Stimulated activated effector memory CD8-positive, alpha-beta T cell treated with anti-CD3 and anti-CD28 coated beads, Interleukin-12 subunit alpha, Interleukin-12 subunit beta, amount 100 ng/mL, for 72 hours (primary cell): ENCODE results near the gene CLEC4M.
"Not testable (repeated sequence)": the region's sequence is repeated elsewhere in the genome, so short reads cannot be mapped to it uniquely, and the experiment has no call there.

Experiments
- ATAC-seq: fragments of 150-1000 bp; cut with Tn5 transposase; 2 replicates; pipeline ENCODE4 v1.10.0; 2021
- DNase-seq, 2 donors: peaks; one replicate each; pipeline ENCODE4 v3.0.0; 2021 to 2022; ENCODE audit warnings: low spot score in 2 of 2
- H3K27ac Mint-ChIP-seq: one replicate; pipeline ENCODE4 v1.8.0; 2022; ENCODE audit warnings: mild to moderate bottlenecking, mixed read lengths
- H3K36me3 Mint-ChIP-seq: one replicate; pipeline ENCODE4 v1.8.0; 2022; ENCODE audit warnings: mild to moderate bottlenecking, mixed read lengths
- H3K4me1 Mint-ChIP-seq: one replicate; pipeline ENCODE4 v1.8.0; 2022; ENCODE audit warnings: mixed read lengths
- H3K4me3 Mint-ChIP-seq: one replicate; pipeline ENCODE4 v1.8.0; 2022; ENCODE audit warnings: mild to moderate bottlenecking, mixed read lengths
- H3K9me3 Mint-ChIP-seq: one replicate; pipeline ENCODE4 v1.8.0; 2022; ENCODE audit warnings: mixed read lengths

Gene CLEC4M

DNA sequence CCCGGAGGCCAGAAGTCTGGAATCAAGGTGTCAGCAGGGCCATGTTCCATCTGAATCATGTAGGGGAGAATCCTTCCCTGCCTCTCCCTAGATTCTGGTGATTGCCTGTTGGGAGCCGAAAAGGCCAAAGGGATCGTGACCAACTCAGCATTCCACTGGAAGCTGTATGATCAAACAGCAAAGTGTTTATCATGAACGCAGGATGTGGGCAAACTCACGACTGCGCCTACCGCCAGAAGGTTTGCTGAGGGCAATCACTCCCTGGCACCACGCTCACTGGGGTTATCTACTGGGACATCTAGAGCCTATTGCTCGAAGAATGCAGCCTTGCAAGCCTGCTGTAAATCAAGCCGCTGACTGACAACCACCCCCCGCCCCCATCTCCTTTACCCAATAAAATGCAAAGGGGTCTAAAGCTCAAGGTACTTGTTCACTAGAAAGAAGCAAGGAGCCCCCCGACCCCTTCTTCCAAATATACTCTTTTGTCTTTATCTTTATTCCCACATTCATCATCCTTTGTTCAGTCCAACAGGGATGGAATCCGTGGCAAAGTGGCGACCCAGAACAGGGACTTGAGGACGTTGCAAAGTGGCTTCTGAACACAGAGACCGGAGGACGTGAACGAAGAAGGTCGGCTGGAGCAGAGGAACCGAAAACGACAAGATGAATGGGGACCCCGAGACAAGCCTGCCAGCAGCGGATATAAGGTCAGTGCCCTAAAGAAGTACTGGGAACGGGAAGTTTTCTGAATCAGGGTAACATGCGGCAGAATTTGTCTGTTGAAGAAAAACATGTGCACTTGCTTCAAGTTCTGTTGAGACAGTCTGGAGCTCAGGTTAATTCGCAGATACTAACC lies 16.8 kb downstream of the CLEC4M start:
- Mint-ChIP-seq H3K4me1 (peaks cover 6% of the 10 kb centered on the region), H3K4me3 (no peak overlapping the region), H3K9me3 (no peaks in the 10 kb centered on the region), H3K27ac (no peak overlapping the region), H3K36me3 (no peaks in the 10 kb centered on the region)
- ATAC-seq (no peak), DNase-seq (no peak)

- Mint-ChIP-seq H3K36me3 (no peaks in the 10 kb centered on the region), H3K27ac (no peak overlapping the region), H3K9me3 (no peaks in the 10 kb centered on the region), H3K4me3 (no peak overlapping the region), H3K4me1 (peaks cover 6% of the 10 kb centered on the region)
- ATAC-seq, result no peak
- DNase-seq, result no peak
These were observed 18.1 kb downstream of the CLEC4M start for GRCh38 chr19:7781157-7781556.

GRCh38 chr19:7783991-7784423 lies 21.0 kb downstream of the CLEC4M start:
- DNase-seq (no peak), ATAC-seq (no peak)
- H3K4me3 Mint-ChIP-seq, result no peak overlapping the region
- no peak overlapping the region for H3K27ac Mint-ChIP-seq
- peaks cover 13% of the 10 kb centered on the region for H3K4me1 Mint-ChIP-seq
- H3K36me3 Mint-ChIP-seq, result no peaks in the 10 kb centered on the region
- no peaks in the 10 kb centered on the region for H3K9me3 Mint-ChIP-seq

- ATAC-seq (no peak), DNase-seq (no peak)
- peaks cover 19% of the 10 kb centered on the region for H3K4me1 Mint-ChIP-seq
- H3K9me3 Mint-ChIP-seq, result no peaks in the 10 kb centered on the region
- no peak overlapping the region for H3K27ac Mint-ChIP-seq
- no peak overlapping the region for H3K4me3 Mint-ChIP-seq
- H3K36me3 Mint-ChIP-seq, result no peaks in the 10 kb centered on the region
These were observed 21.8 kb downstream of the CLEC4M start for GRCh38 chr19:7784856-7785255.

- Mint-ChIP-seq H3K4me3 (no peak overlapping the region), H3K9me3 (no peaks in the 10 kb centered on the region), H3K36me3 (no peaks in the 10 kb centered on the region), H3K4me1 (peaks cover 19% of the 10 kb centered on the region), H3K27ac (no peak overlapping the region)
- DNase-seq, result no peak
- no peak for ATAC-seq
These were observed 24.1 kb downstream of the CLEC4M start for GRCh38 chr19:7787141-7787540.

DNA sequence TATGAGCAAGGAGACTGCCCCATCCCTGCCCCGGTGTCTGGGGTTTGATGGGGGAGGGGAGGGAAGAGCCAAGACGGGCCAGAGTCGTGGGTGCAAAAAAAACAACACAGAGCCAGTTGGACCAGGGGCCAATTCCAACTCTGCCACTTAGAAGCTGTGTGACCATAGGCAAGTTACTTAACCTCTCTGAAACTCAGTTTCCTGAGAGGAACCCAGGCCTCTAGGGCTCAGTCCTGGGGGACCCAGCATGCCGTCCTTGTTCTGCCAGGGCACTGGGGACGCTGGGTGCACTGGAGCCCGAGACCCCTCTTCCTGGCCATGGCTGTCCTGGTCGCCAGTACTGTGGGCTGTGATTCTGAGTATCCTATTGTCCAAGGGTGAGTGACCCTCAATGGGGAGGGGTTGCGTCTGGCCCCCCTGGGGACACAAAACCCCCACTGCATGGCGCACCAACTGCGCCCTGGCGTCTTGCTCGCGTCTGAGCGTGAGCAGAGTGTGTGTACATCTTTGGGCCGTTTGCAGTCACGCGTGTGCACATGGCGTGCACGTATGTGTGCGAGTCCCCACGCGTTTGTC lies 24.6 kb downstream of the CLEC4M start:
- no peaks in the 10 kb centered on the region for H3K9me3 Mint-ChIP-seq
- DNase-seq, result no peak
- peaks cover 19% of the 10 kb centered on the region for H3K4me1 Mint-ChIP-seq
- H3K27ac Mint-ChIP-seq, result no peak overlapping the region
- no peak for ATAC-seq
- no peaks in the 10 kb centered on the region for H3K36me3 Mint-ChIP-seq
- no peak overlapping the region for H3K4me3 Mint-ChIP-seq

DNA sequence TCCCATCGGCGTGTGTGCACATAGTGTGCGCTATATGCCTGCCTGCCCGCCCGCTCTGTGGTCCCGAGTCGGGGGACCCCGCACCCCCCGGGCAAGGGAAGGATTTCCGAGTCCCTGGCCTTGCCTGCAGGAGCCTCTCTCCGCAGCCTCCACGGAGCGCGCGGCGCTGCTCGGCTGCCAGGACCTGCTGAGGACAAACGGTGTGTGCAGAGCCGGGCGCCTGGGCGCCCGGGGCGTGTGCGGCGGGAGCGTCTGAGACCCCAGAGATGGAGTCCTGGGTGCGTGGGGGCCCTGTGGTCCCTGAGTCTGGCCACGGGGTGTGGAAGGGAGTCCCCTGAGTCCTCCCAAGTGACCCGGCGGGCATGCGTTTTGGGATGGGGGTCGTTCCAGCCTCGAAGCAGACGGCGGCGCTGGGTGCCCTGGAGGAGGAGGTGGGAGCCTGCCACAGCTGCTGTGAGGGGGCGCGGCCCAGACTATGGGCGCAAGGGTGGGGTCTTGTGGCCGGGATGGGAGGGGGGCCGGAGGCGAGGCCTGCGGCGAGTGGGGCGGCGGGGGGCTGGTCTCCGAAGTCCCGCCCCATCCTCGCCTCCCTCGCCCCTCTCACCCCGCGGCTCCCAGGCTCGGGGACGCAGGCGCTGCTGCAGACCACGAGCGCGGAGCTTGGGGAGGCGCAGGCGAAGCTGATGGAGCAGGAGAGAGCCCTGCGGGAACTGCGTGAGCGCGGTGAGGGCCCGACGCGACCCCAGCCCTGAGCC lies 25.3 kb downstream of the CLEC4M start:
- Mint-ChIP-seq H3K4me1 (peaks cover 19% of the 10 kb centered on the region), H3K27ac (no peak overlapping the region), H3K36me3 (no peaks in the 10 kb centered on the region), H3K4me3 (no peak overlapping the region), H3K9me3 (no peaks in the 10 kb centered on the region)
- DNase-seq (no peak), ATAC-seq (peak; percentile 16)

DNA sequence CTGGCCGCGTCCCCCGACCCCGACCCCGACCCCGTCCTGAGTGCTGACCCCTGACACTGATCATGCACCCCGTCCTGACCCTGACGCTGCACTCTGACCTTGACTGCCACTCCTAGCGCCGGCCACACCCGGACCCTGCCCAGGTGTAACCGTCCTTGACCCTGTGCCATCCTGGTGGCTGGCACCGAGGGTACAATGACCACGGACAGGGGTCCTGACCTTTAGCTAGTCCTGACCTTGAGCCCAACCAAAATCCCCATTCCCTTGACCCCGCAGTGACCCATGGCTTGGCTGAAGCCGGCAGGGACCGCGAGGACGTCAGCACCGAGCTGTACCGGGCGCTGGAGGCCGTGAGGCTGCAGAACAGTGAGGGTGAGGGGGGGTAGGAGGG lies 25.9 kb downstream of the CLEC4M start:
- peak overlapping the region; percentile 19 for H3K4me3 Mint-ChIP-seq
- ATAC-seq, result peak; percentile 24
- DNase-seq, result no peak
- H3K27ac Mint-ChIP-seq, result no peak overlapping the region
- H3K4me1 Mint-ChIP-seq, result peaks cover 16% of the 10 kb centered on the region
- H3K9me3 Mint-ChIP-seq, result peaks cover 3% of the 10 kb centered on the region
- H3K36me3 Mint-ChIP-seq, result no peaks in the 10 kb centered on the region

GRCh38 chr19:7789447-7789846 lies 26.4 kb downstream of the CLEC4M start:
- Mint-ChIP-seq H3K4me1 (peaks cover 13% of the 10 kb centered on the region), H3K27ac (no peak overlapping the region), H3K4me3 (peak overlapping the region; percentile 19), H3K36me3 (no peaks in the 10 kb centered on the region), H3K9me3 (peaks cover 3% of the 10 kb centered on the region)
- DNase-seq (no peak), ATAC-seq (no peak)

- H3K4me3 Mint-ChIP-seq, result no peak overlapping the region
- peaks cover 13% of the 10 kb centered on the region for H3K4me1 Mint-ChIP-seq
- H3K27ac Mint-ChIP-seq, result no peak overlapping the region
- H3K36me3 Mint-ChIP-seq, result no peaks in the 10 kb centered on the region
- H3K9me3 Mint-ChIP-seq, result peaks cover 3% of the 10 kb centered on the region
- ATAC-seq (no peak), DNase-seq (no peak)
These were observed 27.4 kb downstream of the CLEC4M start for GRCh38 chr19:7790416-7790815.

DNA sequence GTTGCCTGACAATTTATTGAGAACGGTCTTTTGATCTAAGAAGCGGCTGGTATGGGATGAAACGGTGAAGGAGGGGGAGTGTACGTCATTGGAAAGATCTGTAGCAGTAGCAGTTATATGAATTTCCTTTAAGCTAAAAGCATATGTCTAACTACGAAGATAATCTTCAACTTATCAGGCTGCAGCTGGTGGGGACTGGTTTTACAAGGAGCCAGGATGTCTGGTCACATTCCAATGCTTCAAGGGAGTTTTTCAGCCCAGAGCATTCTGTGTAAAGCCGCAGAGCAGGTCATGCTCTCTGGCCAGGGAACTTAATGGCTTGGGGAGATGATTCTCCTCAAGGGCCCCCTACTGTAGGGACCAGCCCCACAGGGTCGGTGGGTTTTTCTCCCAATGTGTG lies 29.2 kb downstream of the CLEC4M start:
- no peaks in the 10 kb centered on the region for H3K36me3 Mint-ChIP-seq
- peaks cover 11% of the 10 kb centered on the region for H3K4me1 Mint-ChIP-seq
- no peak overlapping the region for H3K4me3 Mint-ChIP-seq
- no peak for DNase-seq
- ATAC-seq, result no peak
- peak overlapping the region; percentile 38 for H3K27ac Mint-ChIP-seq
- peaks cover 3% of the 10 kb centered on the region for H3K9me3 Mint-ChIP-seq

DNA sequence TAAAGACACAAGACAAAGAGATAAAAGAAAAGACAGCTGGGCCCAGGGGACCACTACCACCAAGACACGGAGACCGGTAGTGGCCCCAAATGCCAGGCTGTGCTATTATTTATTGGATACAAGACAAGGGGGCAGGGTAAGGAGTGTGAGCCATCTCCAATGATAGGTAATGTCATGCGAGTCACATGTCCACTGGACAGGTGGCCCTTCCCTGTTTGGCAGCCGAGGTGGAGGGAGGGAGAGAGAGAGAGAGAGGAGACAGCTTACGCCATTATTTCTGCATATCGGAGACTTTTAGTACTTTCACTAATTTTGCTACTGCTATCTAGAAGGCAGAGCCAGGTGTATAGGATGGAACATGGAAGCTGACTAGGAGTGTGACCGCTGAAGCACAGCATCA lies 29.7 kb downstream of the CLEC4M start:
- H3K27ac Mint-ChIP-seq, result peak overlapping the region; percentile 38
- H3K9me3 Mint-ChIP-seq, H3K4me1 Mint-ChIP-seq, ATAC-seq, DNase-seq, H3K4me3 Mint-ChIP-seq, H3K36me3 Mint-ChIP-seq: not testable (repeated sequence)

DNA sequence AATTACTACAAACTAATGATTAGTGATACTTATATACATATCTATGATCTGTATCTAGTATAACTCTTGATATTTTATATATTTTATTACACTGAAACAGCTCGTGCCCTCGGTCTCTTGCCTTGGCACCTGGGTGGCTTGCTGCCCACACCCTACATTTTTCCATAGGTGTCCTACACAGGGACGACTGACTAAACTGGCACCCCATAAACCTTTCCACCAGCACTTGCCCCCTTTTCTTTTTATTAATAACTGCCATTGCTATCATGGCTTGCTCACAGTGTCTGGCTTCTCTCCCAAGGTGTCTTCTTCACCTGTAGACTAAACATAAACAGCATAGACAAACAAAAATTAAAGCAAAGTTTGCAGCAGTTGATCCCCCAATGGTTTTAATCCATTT lies 30.4 kb downstream of the CLEC4M start:
- peaks cover 7% of the 10 kb centered on the region for H3K4me1 Mint-ChIP-seq

DNA sequence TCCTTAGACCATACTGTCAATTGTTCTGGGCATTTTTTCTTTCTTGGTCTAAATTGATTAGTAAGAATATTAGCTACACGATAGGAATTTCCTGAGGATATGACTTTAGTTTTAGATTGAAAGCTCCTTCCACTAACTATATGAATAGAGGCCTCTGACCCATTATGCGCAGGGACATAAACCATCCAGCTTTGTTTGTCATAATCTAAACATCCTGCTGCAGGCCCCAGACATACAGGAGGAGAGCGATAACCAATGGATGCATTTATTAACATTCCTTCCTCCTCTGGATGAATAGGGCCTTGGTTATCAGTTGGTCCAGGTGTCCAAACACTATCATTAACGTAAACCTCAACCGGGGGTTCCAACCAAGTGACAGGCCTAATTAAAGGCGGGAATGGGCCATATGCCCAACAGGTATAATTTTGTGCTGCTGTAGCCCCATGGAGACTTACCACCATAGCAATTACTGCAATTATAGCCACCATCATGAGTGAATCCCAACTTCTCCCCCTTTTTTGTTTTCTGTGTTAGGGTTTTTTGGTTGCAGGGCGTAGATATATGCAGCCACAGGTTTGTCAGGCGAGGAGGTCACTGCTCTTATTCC lies 32.6 kb downstream of the CLEC4M start:
- Mint-ChIP-seq H3K4me3 (no peak overlapping the region), H3K4me1 (peaks cover 5% of the 10 kb centered on the region), H3K27ac (no peak overlapping the region), H3K9me3 (peaks cover 3% of the 10 kb centered on the region), H3K36me3 (no peaks in the 10 kb centered on the region)
- DNase-seq (no peak), ATAC-seq (no peak)

More for the DNA sequence above, 30.4 kb downstream of the CLEC4M start:
- no peak for DNase-seq
- ATAC-seq, result no peak
- Mint-ChIP-seq H3K9me3 (peaks cover 3% of the 10 kb centered on the region), H3K27ac (no peak overlapping the region), H3K36me3 (no peaks in the 10 kb centered on the region), H3K4me3 (no peak overlapping the region)

GRCh38 chr19:7799640-7800355 lies 36.8 kb downstream of the CLEC4M start:
- Mint-ChIP-seq H3K36me3 (no peaks in the 10 kb centered on the region), H3K9me3 (no peaks in the 10 kb centered on the region), H3K4me1 (peaks cover 5% of the 10 kb centered on the region), H3K27ac (no peak overlapping the region), H3K4me3 (peak overlapping the region; percentile 24)
- DNase-seq (peak; percentile 58 to 75), ATAC-seq (peak; percentile 48)
